ENCODE data around the gene CYP24A1. TPM values are rescaled to one million over a fixed set of nuclear protein-coding genes. Genes with fewer than 3 reads are reported as not detected.

Gene CYP24A1
- total and polyA plus RNA-seq, 2 of the 8 experiments (the other 6 are each of a cell fraction or from before 2014, with no cell fraction given), result not detected

- no peak overlapping the region for H3K4me3 ChIP-seq (ENCODE audit: extremely low read depth in 1 of 4, insufficient read depth in 2 of 4, low read depth in 3 of 4, low read length in 4 of 4)
- H3K4ac ChIP-seq (replicated peaks; ENCODE audit: insufficient read length, low read depth, low read length), result no peak overlapping the region
- H2BK15ac ChIP-seq (ENCODE audit: low read length), result no peak overlapping the region
- H3K56ac ChIP-seq (replicated peaks; ENCODE audit: insufficient read length, low read depth, low read length), result no peak overlapping the region
- H3K9ac ChIP-seq (replicated peaks in 1 of 4; ENCODE audit: extremely low read depth in 1 of 4, low read depth in 3 of 4, low read length in 3 of 4), result no peak overlapping the region
- no peaks in the 10 kb centered on the region for H3K79me2 ChIP-seq (ENCODE audit: control insufficient read depth in 1 of 2, insufficient read depth in 2 of 2, low read length in 2 of 2)
- no peak overlapping the region for H2BK20ac ChIP-seq (ENCODE audit: low read length)
- H2BK5ac ChIP-seq (ENCODE audit: low read depth, low read length), result no peak overlapping the region
- H2BK12ac ChIP-seq (ENCODE audit: low read depth, low read length), result no peak overlapping the region
- no peak overlapping the region for H4K8ac ChIP-seq (ENCODE audit: extremely low read depth, insufficient read depth, low read length)
- H4K20me1 ChIP-seq (replicated peaks in 1 of 2; ENCODE audit: control insufficient read depth in 1 of 2, insufficient read depth in 2 of 2, low read length in 2 of 2), result no peaks in the 10 kb centered on the region
- no peak overlapping the region for H3K18ac ChIP-seq (ENCODE audit: extremely low read depth, low read length)
- H3K9me3 ChIP-seq (ENCODE audit: insufficient read depth in 2 of 2, low read depth in 1 of 2, low read length in 1 of 2), result peaks cover 0 to 4% of the 10 kb centered on the region in 2 experiments; a peak in 1 of 4 replicates
- WGBS, 2 experiments (ENCODE audit: extremely low coverage in 1 of 2, insufficient coverage in 1 of 2, insufficient read length in 1 of 2, insufficient replicate concordance in 2 of 2, low coverage in 1 of 2, low lambda C conversion rate in 2 of 2, missing lambda C conversion rate in 1 of 2), result 89% methylated on average over 7 of the region's 7 CpGs; no CpG with 5 or more reads in 1 of the 2 experiments
- ChIA-PET POLR2A (ENCODE audit: partially characterized antibody) (no interaction called here), CTCF (ENCODE audit: partially characterized antibody) (interaction anchor here (0.7 to 1.3 kb wide), 3 partner anchors 31 to 70 kb away, joined by 4 to 8 read pairs (median 4); no protein-coding TSS in a partner anchor)
- FAIRE-seq (no peak), DNase-seq (ENCODE audit: low read depth in 1 of 2, low spot score in 2 of 2) (no peak)
- no peaks in the 10 kb centered on the region for H3K36me3 ChIP-seq (ENCODE audit: control insufficient read depth in 2 of 4, insufficient read depth in 4 of 4, low read length in 3 of 4)
- no peak overlapping the region for H2AFZ ChIP-seq (ENCODE audit: low read length)
- H3K27me3 ChIP-seq (replicated peaks in 1 of 4; ENCODE audit: control insufficient read depth in 3 of 4, extremely low read depth in 1 of 4, insufficient read depth in 3 of 4, low read length in 3 of 4), result peaks cover 5 to 19% (median 16%) of the 10 kb centered on the region in 4 experiments
- no peaks in the 10 kb centered on the region for H3K4me1 ChIP-seq (replicated peaks in 1 of 4; ENCODE audit: control insufficient read depth in 3 of 4, insufficient read depth in 4 of 4, low read length in 3 of 4)
- no peak overlapping the region for H3K23ac ChIP-seq (ENCODE audit: insufficient read length)
- no peaks in the 10 kb centered on the region for H3K23me2 ChIP-seq (ENCODE audit: low read depth, low read length)
- H3K79me1 ChIP-seq (ENCODE audit: low read depth, low read length), result no peaks in the 10 kb centered on the region
- no peak overlapping the region for H2BK120ac ChIP-seq (replicated peaks; ENCODE audit: low read depth, low read length)
- no peak overlapping the region for H3K14ac ChIP-seq (ENCODE audit: insufficient read length)
- H4K91ac ChIP-seq (replicated peaks; ENCODE audit: insufficient read length, low read length), result no peak overlapping the region
- H2AK5ac ChIP-seq (ENCODE audit: low read depth, low read length), result no peak overlapping the region
- H3K4me2 ChIP-seq (ENCODE audit: insufficient read depth in 1 of 2, low read depth in 2 of 2, low read length in 2 of 2), result no peak overlapping the region
- H3K27ac ChIP-seq (ENCODE audit: low read depth, low read length), result no peak overlapping the region
- no peak overlapping the region for H4K5ac ChIP-seq (ENCODE audit: insufficient read length, low read depth, low read length)
- TF ChIP-seq SRF (IDR thresholded peaks at IDR 0.05; ENCODE audit: low read depth, low read length), result no peak
- TF ChIP-seq HDAC2 (IDR thresholded peaks at IDR 0.05; ENCODE audit: borderline replicate concordance in 1 of 2, low read depth in 2 of 2, low read length in 2 of 2), result no peak
- no peak for TF ChIP-seq EGR1 (IDR thresholded peaks at IDR 0.05; ENCODE audit: borderline replicate concordance, low read depth, low read length)
- no peak for TF ChIP-seq SIX5 (IDR thresholded peaks at IDR 0.05; ENCODE audit: low read depth, low read length)
- TF ChIP-seq ATF3 (IDR thresholded peaks at IDR 0.05; ENCODE audit: insufficient read depth, low read depth, low read length), result no peak
- TF ChIP-seq RAD21 (IDR thresholded peaks at IDR 0.05 in 1 of 2, conservative IDR thresholded peaks at IDR 0.05 in 1 of 2; ENCODE audit: low read depth in 2 of 2, low read length in 2 of 2), result no peak
- no peak for TF ChIP-seq SUZ12 (IDR thresholded peaks at IDR 0.05; ENCODE audit: low read length)
- TF ChIP-seq POLR2A (IDR thresholded peaks at IDR 0.05; ENCODE audit: control extremely low read depth in 1 of 2, low read depth in 2 of 2, low read length in 2 of 2), result no peak
- TF ChIP-seq FOSL1 (IDR thresholded peaks at IDR 0.05; ENCODE audit: insufficient read depth, low read depth, low read length), result no peak
- TF ChIP-seq CEBPB (IDR thresholded peaks at IDR 0.05; ENCODE audit: low read depth, low read length), result no peak
- no peak for TF ChIP-seq TEAD4 (IDR thresholded peaks at IDR 0.05; ENCODE audit: low read depth, low read length)
- no peak for TF ChIP-seq MAX (IDR thresholded peaks at IDR 0.05)
Measured at GRCh38 chr20:54166987-54167662, 6.7 kb downstream of the CYP24A1 start.
